ENCODE measurements around the gene ROCK2.

GRCh38 chr2:11144077-11144737 is 200.2 kb downstream of the ROCK2 start:
- no peak for TF ChIP-seq CTCF (IDR thresholded peaks at IDR 0.05)
- TF ChIP-seq POLR2A (IDR thresholded peaks at IDR 0.05), result no peak
- no peak for TF ChIP-seq POLR2AphosphoS5 (IDR thresholded peaks at IDR 0.05)
